Measurements from ENCODE around the gene AMD1.

GRCh38 chr6:110895907-110896608 lies 21.5 kb downstream of the AMD1 start:
- TF ChIP-seq CTCF (conservative IDR thresholded peaks at IDR 0.05 in 1 of 2, IDR thresholded peaks at IDR 0.05 in 1 of 2; ENCODE audit: extremely low read depth in 1 of 2, insufficient read depth in 1 of 2, low read depth in 1 of 2, low read length in 2 of 2), result no peak
- no peak for TF ChIP-seq EZH2 (IDR thresholded peaks at IDR 0.05; ENCODE audit: borderline replicate concordance, low read length)

All from mammary epithelial cell (primary cell).